Epithelial cell of esophagus (primary cell): ENCODE data around the gene CCDC141.

Experiments used
- DNase-seq: peaks from one replicate; pipeline ENCODE4 v3.0.0; 2010; ENCODE audit warnings: low read depth
- H3K4me3 ChIP-seq: 2 replicates; pipeline ENCODE4 v1.5.1; 2011; ENCODE audit warnings: mild to moderate bottlenecking, low read length, control low read depth
- CTCF ChIP-seq: IDR thresholded peaks from 2 replicates; pipeline ENCODE4 v1.5.1; 2011; ENCODE audit warnings: low read depth, mild to moderate bottlenecking, low read length, control low read depth, inconsistent platforms; ENCODE audit not compliant: insufficient read depth; ENCODE audit errors: missing control alignments

The CCDC141 gene

GRCh38 chr2:178884440-178884839 is 165.5 kb downstream of the CCDC141 start:
- no peak for TF ChIP-seq CTCF

GRCh38 chr2:178882666-178883440 is 167.1 kb downstream of the CCDC141 start:
- no peak for TF ChIP-seq CTCF
- peak; percentile 58 for DNase-seq
- no peak overlapping the region for H3K4me3 ChIP-seq

More at GRCh38 chr2:178884440-178884839, 165.5 kb downstream of the CCDC141 start:
- no peak overlapping the region for H3K4me3 ChIP-seq
- DNase-seq, result no peak

- H3K4me3 ChIP-seq, result no peak overlapping the region
Observed at GRCh38 chr2:178881075-178881474, 168.9 kb downstream of the CCDC141 start.

GRCh38 chr2:178880257-178880656 is 169.7 kb downstream of the CCDC141 start:
- H3K4me3 ChIP-seq, result no peak overlapping the region
- DNase-seq, result no peak
- no peak for TF ChIP-seq CTCF

More at GRCh38 chr2:178881075-178881474, 168.9 kb downstream of the CCDC141 start:
- no peak for DNase-seq
- no peak for TF ChIP-seq CTCF

GRCh38 chr2:178877874-178878273 is 172.1 kb downstream of the CCDC141 start:
- no peak for DNase-seq
- H3K4me3 ChIP-seq, result no peak overlapping the region
- TF ChIP-seq CTCF, result no peak

- no peak for TF ChIP-seq CTCF
- DNase-seq, result peak; percentile 79
- H3K4me3 ChIP-seq, result no peak overlapping the region
Observed at GRCh38 chr2:178874529-178875240, 175.3 kb downstream of the CCDC141 start.
